Upper lobe of left lung (tissue), 6 donors: Measurements from ENCODE around the gene TARDBP. TPM values are rescaled to one million over a fixed set of nuclear protein-coding genes. Genes with fewer than 3 reads are reported as not detected.
A peak's percentile ranks its signal among the peaks of the same experiment; 100 is the strongest.

Experiments used
- ATAC-seq, 2 donors: fragments of 200-7000 bp; cut with Tn5 transposase; one replicate each; pipeline ENCODE4 v1.9.1; 2022; ENCODE audit warnings: mild to moderate bottlenecking in 2 of 2, moderate library complexity in 2 of 2; ENCODE audit not compliant: low FRiP score in 2 of 2
- DNase-seq, 2 donors: peaks; one replicate each; pipeline ENCODE4 v3.0.0-alpha.2; 2019 to 2020
- H3K27ac ChIP-seq, 4 donors: fragments of 200-600 bp; sonication (generic); one replicate each; pipeline ENCODE4 v1.5.1; 2016 to 2019
- H3K27me3 ChIP-seq, 4 donors: fragments of 200-600 bp; sonication (generic); one replicate each; pipeline ENCODE4 v1.5.1; 2017 to 2019
- H3K36me3 ChIP-seq, 4 donors: fragments of 200-600 bp; sonication (generic); one replicate each; pipeline ENCODE4 v1.5.1; 2016 to 2019
- H3K4me1 ChIP-seq, 4 donors: fragments of 200-600 bp; sonication (generic); one replicate each; pipeline ENCODE4 v1.5.1; 2018 to 2019
- H3K4me3 ChIP-seq, 4 donors: fragments of 200-600 bp; sonication (generic); one replicate each; pipeline ENCODE4 v1.5.1; 2017 to 2019; ENCODE audit warnings: mild to moderate bottlenecking in 2 of 4, moderate library complexity in 1 of 4
- H3K9me3 ChIP-seq, 4 donors: fragments of 200-600 bp; sonication (generic); one replicate each; pipeline ENCODE4 v1.5.1; 2018 to 2019
- CTCF ChIP-seq, 6 experiments: fragments of 450-650 bp in 4 of 6; fragments of 200-600 bp in 2 of 6; sonication (generic) in 2 of 6; IDR thresholded peaks; one replicate each; pipeline ENCODE4 v1.5.1; 2016 to 2019; ENCODE audit warnings: antibody characterized with exemption in 6 of 6
- EP300 ChIP-seq, 4 donors: sonication (generic); formaldehyde crosslinking; IDR thresholded peaks; one replicate each; pipeline ENCODE4 v1.5.1; 2017; ENCODE audit warnings: antibody characterized with exemption in 4 of 4, control low read depth in 2 of 4
- POLR2A ChIP-seq, 4 donors: fragments of 450-650 bp; IDR thresholded peaks; one replicate each; pipeline ENCODE4 v1.5.1; 2016 to 2017; ENCODE audit warnings: antibody characterized with exemption in 4 of 4, mild to moderate bottlenecking in 2 of 4
- POLR2AphosphoS5 ChIP-seq, 2 donors: sonication (generic); formaldehyde crosslinking; IDR thresholded peaks; one replicate each; pipeline ENCODE4 v1.5.1; 2017; ENCODE audit warnings: antibody characterized with exemption in 2 of 2
- WGBS, 2 donors: methylation state at CpG; one replicate each; pipeline ENCODE4 v1.1.5; 2017 to 2018; 5-methylcytosine and 5-hydroxymethylcytosine counted together
- total RNA-seq, 6 donors: library from RNA; depleted of rRNA in 4 of 6; stranded (reverse); fragments of >200 nt in 4 of 6; gene quantifications; one replicate each; pipeline versions ENCODE4 v1.1.0 to v1.2.1, GENCODE V29; 2016 to 2021
- donor health status: DM: no; HTN: no; CAD: no; lungs with moderate emphysema.
- donor health status: DM: no; HTN: yes; CAD: no; lungs with severe emphysema.

The TARDBP gene
- total RNA-seq, 6 donors from 2014 or later: 108 to 388 (median 138) TPM

- no peaks in the 10 kb centered on the region for H3K27me3 ChIP-seq
- DNase-seq (no peak), ATAC-seq (peak in 1 of 2 donors; percentile 24)
- no peak overlapping the region for H3K27ac ChIP-seq
- no peaks in the 10 kb centered on the region for H3K36me3 ChIP-seq
- H3K4me1 ChIP-seq: peaks cover 0 to 19% (median 15%) of the 10 kb centered on the region in 4 donors
- no peaks in the 10 kb centered on the region for H3K9me3 ChIP-seq
- WGBS, 2 donors: 74 to 88% methylated on average over 19 of the region's 19 CpGs
- TF ChIP-seq POLR2AphosphoS5 (IDR thresholded peaks at IDR 0.05) (no peak), EP300 (IDR thresholded peaks at IDR 0.05) (no peak), CTCF (IDR thresholded peaks at IDR 0.05) (no peak), POLR2A (IDR thresholded peaks at IDR 0.05) (no peak)
- no peak overlapping the region for H3K4me3 ChIP-seq
These were observed 36.7 kb upstream of the TARDBP start for GRCh38 chr1:10975567-10976326.

DNA sequence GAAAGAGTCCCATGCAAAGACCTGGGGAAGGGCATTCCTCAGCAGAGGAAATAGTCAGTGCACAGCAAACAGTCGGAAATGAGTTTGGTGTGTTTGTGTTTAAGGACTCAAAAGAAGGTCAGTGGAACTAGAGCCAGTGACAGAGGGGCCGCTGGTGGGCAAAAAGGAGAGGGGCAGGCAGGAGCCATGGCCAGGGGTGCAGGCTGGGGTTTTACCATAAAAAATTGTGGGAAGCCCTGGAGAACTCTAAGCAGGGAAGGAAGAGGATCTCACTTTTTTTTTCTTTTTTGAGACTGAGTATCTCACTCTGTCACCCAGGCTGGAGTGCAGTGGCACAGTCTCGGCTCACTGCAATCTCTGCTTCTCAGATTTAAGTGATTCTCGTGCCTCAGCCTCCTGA is 33.7 kb upstream of the TARDBP start:
- peaks cover 0 to 20% (median 16%) of the 10 kb centered on the region in 4 donors for H3K4me1 ChIP-seq
- WGBS, 2 donors: 47 to 52% methylated on average over 4 of the region's 4 CpGs
- no peaks in the 10 kb centered on the region for H3K27me3 ChIP-seq
- no peaks in the 10 kb centered on the region for H3K9me3 ChIP-seq
- TF ChIP-seq POLR2A (IDR thresholded peaks at IDR 0.05): no peak
- no peak for TF ChIP-seq POLR2AphosphoS5 (IDR thresholded peaks at IDR 0.05)
- H3K36me3 ChIP-seq: no peaks in the 10 kb centered on the region
- no peak for DNase-seq
- H3K4me3 ChIP-seq: no peak overlapping the region
- no peak for ATAC-seq
- H3K27ac ChIP-seq: no peak overlapping the region

GRCh38 chr1:10979483-10979920 is 33.0 kb upstream of the TARDBP start:
- ATAC-seq (peak; percentile 17 to 65), DNase-seq (no peak)
- Histone ChIP-seq H3K27ac (peak overlapping the region in 2 of 4 donors; percentile 23 to 40), H3K27me3 (no peaks in the 10 kb centered on the region), H3K4me3 (no peak overlapping the region), H3K4me1 (peaks cover 0 to 20% (median 15%) of the 10 kb centered on the region in 4 donors), H3K9me3 (no peaks in the 10 kb centered on the region), H3K36me3 (no peaks in the 10 kb centered on the region)
- TF ChIP-seq POLR2A (IDR thresholded peaks at IDR 0.05) (no peak), POLR2AphosphoS5 (IDR thresholded peaks at IDR 0.05) (no peak), CTCF (IDR thresholded peaks at IDR 0.05) (no peak), EP300 (IDR thresholded peaks at IDR 0.05) (no peak)
- WGBS, 2 donors: 60 to 61% methylated on average over 13 of the region's 13 CpGs

DNA sequence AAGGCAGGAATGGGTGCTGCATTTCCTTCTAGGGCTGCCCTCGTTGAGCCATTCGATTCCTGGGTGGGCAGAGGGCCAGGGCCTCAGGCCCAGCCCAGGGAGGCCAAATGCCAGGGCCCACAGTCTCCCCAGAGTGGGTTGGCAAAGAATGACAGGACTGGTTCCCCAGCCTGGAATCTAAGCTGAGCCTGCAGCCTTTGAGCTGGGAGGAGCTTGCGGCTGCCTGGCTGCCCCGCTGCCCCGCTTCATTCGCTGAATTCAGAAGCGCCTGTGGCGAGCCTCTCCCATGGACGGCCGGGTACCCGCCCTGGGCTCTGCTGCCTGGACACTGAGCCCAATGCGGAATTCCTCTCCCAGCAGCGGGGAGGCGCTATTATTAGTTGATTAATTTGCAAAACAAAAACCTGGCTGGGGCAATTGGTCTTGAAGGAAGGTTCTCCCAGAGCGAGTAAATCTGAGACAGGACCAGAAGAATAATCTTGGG is 32.3 kb upstream of the TARDBP start:
- H3K27ac ChIP-seq: peak overlapping the region in 3 of 4 donors; percentile 23 to 52 (median 40)
- H3K9me3 ChIP-seq: no peaks in the 10 kb centered on the region
- 34 to 44% methylated on average over 11 to 15 of the region's 15 CpGs for WGBS, 2 donors
- peak; percentile 92 to 93 for ATAC-seq
- DNase-seq: peak; percentile 89 to 90
- H3K27me3 ChIP-seq: no peaks in the 10 kb centered on the region
- peaks cover 0 to 20% (median 15%) of the 10 kb centered on the region in 4 donors for H3K4me1 ChIP-seq
- no peaks in the 10 kb centered on the region for H3K36me3 ChIP-seq
- TF ChIP-seq CTCF (IDR thresholded peaks at IDR 0.05): peak in 4 of 6 experiments; percentile 17 to 32 (median 30)
- TF ChIP-seq EP300 (IDR thresholded peaks at IDR 0.05): no peak
- H3K4me3 ChIP-seq: peak overlapping the region in 2 of 4 donors; percentile 14 to 31

DNA sequence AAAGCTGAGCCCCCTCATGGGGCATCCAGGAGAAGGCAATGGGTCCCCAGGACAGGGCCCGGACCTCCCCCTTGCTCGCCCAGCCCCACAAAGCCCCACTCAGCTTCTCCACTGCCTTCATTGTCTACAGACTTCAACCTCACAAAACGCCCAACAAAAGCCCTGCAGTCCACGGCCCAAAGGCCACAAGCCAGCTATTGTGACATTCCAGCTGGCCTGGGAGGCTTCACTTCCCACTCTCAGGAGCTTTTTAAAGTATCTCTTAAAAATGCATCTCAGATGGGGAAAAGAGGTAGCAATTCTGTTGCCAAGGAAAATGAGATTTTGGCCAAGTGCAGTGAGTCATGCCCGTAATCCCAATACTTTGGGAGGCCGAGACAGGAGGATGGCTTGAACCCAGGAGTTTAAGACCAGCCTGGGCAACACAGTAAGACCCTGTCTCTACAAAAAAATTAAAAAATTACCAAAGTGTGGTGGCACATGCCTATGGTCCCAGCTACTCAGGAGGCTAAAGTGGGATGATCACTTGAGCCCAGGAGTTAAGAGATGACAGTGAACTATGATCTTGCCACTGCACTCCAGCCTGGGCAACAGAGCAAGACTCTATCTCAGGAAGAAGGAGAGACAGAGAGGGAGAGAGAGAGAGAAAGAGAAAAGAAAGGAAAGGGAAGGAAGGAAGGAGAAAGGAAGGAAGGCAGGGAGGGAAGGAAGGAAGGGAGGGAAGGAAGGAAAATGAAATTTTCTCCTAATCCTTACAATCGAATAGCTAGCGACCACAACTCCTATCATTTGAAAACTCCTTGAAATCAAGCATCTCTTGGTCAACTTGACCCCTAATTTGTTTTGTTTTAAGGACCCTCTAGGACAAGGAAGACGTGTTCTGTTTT is 31.4 kb upstream of the TARDBP start:
- TF ChIP-seq CTCF (IDR thresholded peaks at IDR 0.05): no peak
- no peak for TF ChIP-seq POLR2A (IDR thresholded peaks at IDR 0.05)
- TF ChIP-seq EP300 (IDR thresholded peaks at IDR 0.05): no peak
- no peak for TF ChIP-seq POLR2AphosphoS5 (IDR thresholded peaks at IDR 0.05)
- DNase-seq (peak in 1 of 2 donors; percentile 37), ATAC-seq (peak; percentile 39 to 69)
- no peaks in the 10 kb centered on the region for H3K36me3 ChIP-seq
- no peak overlapping the region for H3K4me3 ChIP-seq
- 62 to 73% methylated on average over 9 of the region's 9 CpGs for WGBS, 2 donors
- no peaks in the 10 kb centered on the region for H3K9me3 ChIP-seq
- peaks cover 0 to 20% (median 15%) of the 10 kb centered on the region in 4 donors for H3K4me1 ChIP-seq
- H3K27ac ChIP-seq: peak overlapping the region in 1 of 4 donors; percentile 52
- H3K27me3 ChIP-seq: no peaks in the 10 kb centered on the region
